HCT116 (cell line): ENCODE data around the gene TMEM91. TPM values are rescaled to one million over a fixed set of nuclear protein-coding genes. Genes with fewer than 3 reads are reported as not detected.

Experiments used
- ATAC-seq: fragments of 200-7000 bp; cut with Tn5 transposase; 2 replicates; pipeline ENCODE4 v1.9.1; 2020; ENCODE audit warnings: mild to moderate bottlenecking, moderate library complexity
- BruUV-seq: library from RNA; stranded (reverse); fragments of 400-500 nt; replicated peaks from 2 replicates; lab custom pipeline; 2021; lab: Mats Ljungman, UMichigan
- CTCF ChIA-PET: fragments of 300-600 bp; sonication (Branson Sonifier 250); formaldehyde crosslinking; loops from one replicate; lab custom pipeline; 2021; ENCODE audit warnings: antibody characterized with exemption; lab: Charles Lee
- POLR2A ChIA-PET: fragments of 300-600, 350-600 bp; sonication (Branson Sonifier 250); formaldehyde crosslinking; loops from one replicate; lab custom pipeline; 2021; ENCODE audit warnings: antibody characterized with exemption; lab: Charles Lee
- RAD21 ChIA-PET, 2 experiments: fragments of 300-600 bp; sonication (Branson Sonifier 250); formaldehyde crosslinking; loops; one replicate each; lab custom pipeline; 2023; ENCODE audit warnings: low total read pairs in 2 of 2; ENCODE audit not compliant: uncharacterized antibody in 2 of 2, unreplicated experiment in 2 of 2, low non-redundant PET in 1 of 2; lab: Charles Lee
- DNase-seq: peaks from one replicate; pipeline ENCODE4 v3.0.0-alpha.2; 2010; ENCODE audit warnings: low read depth, low spot score
- H2AFZ ChIP-seq: fragments of 200-600 bp; shearing (Covaris generic), sonication (generic); 2 replicates; pipeline ENCODE4 v1.6.1; 2017; ENCODE audit warnings: low read depth, mixed run types, mixed read lengths, antibody characterized with exemption, low read length; ENCODE audit not compliant: poor library complexity, severe bottlenecking
- H3K27ac ChIP-seq: 2 replicates; pipeline ENCODE4 v1.5.1; 2012; ENCODE audit warnings: low read depth, low read length
- H3K27me3 ChIP-seq: fragments of 200-600 bp; sonication (generic); 2 replicates; pipeline ENCODE4 v1.6.1; 2016; ENCODE audit warnings: mixed run types, low read length, mixed read lengths; ENCODE audit not compliant: insufficient read depth
- H3K36me3 ChIP-seq, 2 experiments: fragments of 200-500 bp in 1 of 2; fragments of 200-600 bp in 1 of 2; sonication (Bioruptor generic) in 1 of 2; sonication (generic) in 1 of 2; 2 replicates each; pipeline versions ENCODE4 v1.5.1 to v1.6.1; 2014 to 2016; ENCODE audit warnings: low read length in 2 of 2, inconsistent platforms in 1 of 2, mixed read lengths in 1 of 2, mixed run types in 1 of 2; ENCODE audit not compliant: insufficient read depth in 2 of 2, control insufficient read depth in 1 of 2
- H3K4me1 ChIP-seq, 2 experiments: fragments of 200-600 bp in 1 of 2; sonication (generic) in 1 of 2; 2 replicates each; pipeline versions ENCODE4 v1.5.1 to v1.6.1; 2012 to 2017; ENCODE audit warnings: low read length in 2 of 2, inconsistent platforms in 1 of 2, mild to moderate bottlenecking in 1 of 2, mixed read lengths in 1 of 2, mixed run types in 1 of 2, moderate library complexity in 1 of 2; ENCODE audit not compliant: insufficient read depth in 2 of 2, control insufficient read depth in 1 of 2
- H3K4me2 ChIP-seq: fragments of 200-600 bp; sonication (generic); 2 replicates; pipeline ENCODE4 v1.6.1; 2017; ENCODE audit warnings: mixed run types, low read length, mixed read lengths
- H3K4me3 ChIP-seq, 2 experiments: fragments of 200-600 bp in 1 of 2; sonication (generic) in 1 of 2; replicated peaks in 1 of 2; 2 replicates each; pipeline ENCODE4 v1.5.1; 2011 to 2016; ENCODE audit warnings: low read length in 2 of 2, control low read depth in 1 of 2, low read depth in 1 of 2, mild to moderate bottlenecking in 1 of 2, mixed read lengths in 1 of 2, mixed run types in 1 of 2
- H3K79me2 ChIP-seq: fragments of 200-600 bp; sonication (generic); 2 replicates; pipeline ENCODE4 v1.6.1; 2017; ENCODE audit warnings: mild to moderate bottlenecking, mixed run types, low read length, moderate library complexity, mixed read lengths; ENCODE audit not compliant: insufficient read depth
- H3K9ac ChIP-seq: fragments of 200-600 bp; sonication (generic); 2 replicates; pipeline ENCODE4 v1.6.1; 2016; ENCODE audit warnings: low read length, mixed read lengths
- H3K9me2 ChIP-seq: fragments of 200-600 bp; sonication (generic), shearing (Covaris generic); 2 replicates; pipeline ENCODE4 v1.6.1; 2017; ENCODE audit warnings: mixed run types, mild to moderate bottlenecking, moderate library complexity; ENCODE audit not compliant: insufficient read depth
- H3K9me3 ChIP-seq, 2 experiments: fragments of 200-500 bp in 1 of 2; fragments of 200-600 bp in 1 of 2; sonication (Bioruptor generic) in 1 of 2; sonication (generic) in 1 of 2; 2 replicates each; pipeline ENCODE4 v1.6.1; 2014 to 2017; ENCODE audit warnings: low read length in 2 of 2, mixed read lengths in 2 of 2, inconsistent platforms in 1 of 2, low read depth in 1 of 2, mild to moderate bottlenecking in 1 of 2, mixed run types in 1 of 2, moderate library complexity in 1 of 2; ENCODE audit not compliant: control insufficient read depth in 1 of 2, insufficient read depth in 1 of 2
- H4K20me1 ChIP-seq: fragments of 200-600 bp; sonication (generic), shearing (Covaris generic); 2 replicates; pipeline ENCODE4 v1.6.1; 2017; ENCODE audit warnings: mixed run types, mild to moderate bottlenecking, moderate library complexity; ENCODE audit not compliant: insufficient read depth
- ATF3 ChIP-seq: IDR thresholded peaks from 2 replicates; pipeline ENCODE4 v1.6.1; 2012
- CBX3 ChIP-seq: IDR thresholded peaks from 2 replicates; pipeline ENCODE4 v1.6.1; 2012; ENCODE audit warnings: low read depth
- CTCF ChIP-seq, 3 experiments: fragments of 200-600 bp in 1 of 3; sonication (generic) in 1 of 3; IDR thresholded peaks in 2 of 3; conservative IDR thresholded peaks in 1 of 3; 2 replicates each; pipeline ENCODE4 v1.5.1; 2012 to 2017; ENCODE audit warnings: low read depth in 2 of 3, low read length in 2 of 3, antibody characterized with exemption in 1 of 3, borderline replicate concordance in 1 of 3, control low read depth in 1 of 3, mild to moderate bottlenecking in 1 of 3, mixed read lengths in 1 of 3, mixed run types in 1 of 3, moderate library complexity in 1 of 3; ENCODE audit not compliant: insufficient read depth in 1 of 3
- ELF1 ChIP-seq: IDR thresholded peaks from 2 replicates; pipeline ENCODE4 v1.6.1; 2012; ENCODE audit warnings: low read depth, borderline replicate concordance
- EZH2 ChIP-seq: fragments of 200-600 bp; sonication (generic); IDR thresholded peaks from 2 replicates; pipeline ENCODE4 v1.6.1; 2017; ENCODE audit warnings: antibody characterized with exemption, mixed run types
- EZH2phosphoT487 ChIP-seq: fragments of 200-600 bp; IDR thresholded peaks from 2 replicates; pipeline ENCODE4 v1.6.1; 2018; ENCODE audit warnings: antibody characterized with exemption, borderline replicate concordance
- MAX ChIP-seq: IDR thresholded peaks from 2 replicates; pipeline ENCODE4 v1.6.1; 2012
- POLR2A ChIP-seq: IDR thresholded peaks from 2 replicates; pipeline ENCODE4 v1.7.0; 2011; ENCODE audit warnings: borderline replicate concordance; ENCODE audit not compliant: insufficient read depth, insufficient read length; ENCODE audit errors: extremely low read depth
- POLR2AphosphoS5 ChIP-seq: IDR thresholded peaks from 2 replicates; pipeline ENCODE4 v1.6.1; 2011; ENCODE audit warnings: mild to moderate bottlenecking, low read depth, low read length, moderate library complexity
- RAD21 ChIP-seq: IDR thresholded peaks from 2 replicates; pipeline ENCODE4 v1.6.1; 2012; ENCODE audit warnings: low read depth, mild to moderate bottlenecking
- SP1 ChIP-seq: IDR thresholded peaks from 2 replicates; pipeline ENCODE4 v1.6.1; 2012; ENCODE audit warnings: low read depth
- SRF ChIP-seq: IDR thresholded peaks from 2 replicates; pipeline ENCODE4 v1.6.1; 2012; ENCODE audit warnings: low read depth
- YY1 ChIP-seq: IDR thresholded peaks from 2 replicates; pipeline ENCODE4 v1.6.1; 2011; ENCODE audit warnings: low read length, low read depth, moderate library complexity, mild to moderate bottlenecking; ENCODE audit not compliant: insufficient replicate concordance; ENCODE audit errors: extremely low read depth
- ZBTB33 ChIP-seq: IDR thresholded peaks from 2 replicates; pipeline ENCODE4 v1.6.1; 2011; ENCODE audit warnings: mild to moderate bottlenecking, low read length, moderate library complexity; ENCODE audit not compliant: insufficient replicate concordance; ENCODE audit errors: extremely low read depth
- ZNF274 ChIP-seq: fragments of 200-500 bp; sonication (Bioruptor generic); IDR thresholded peaks from 2 replicates; pipeline ENCODE4 v1.6.1; 2014; ENCODE audit warnings: mild to moderate bottlenecking, low read depth, low read length, inconsistent platforms
- intact Hi-C: fragments of 100-400 bp; cut with micrococcal nuclease; formaldehyde crosslinking; loops from 2 replicates; pipeline ENCODE4 v1.10.0; 2022
- total RNA-seq: library from RNA; stranded (reverse); gene quantifications from one replicate; pipeline ENCODE4 v1.2.1, GENCODE V29; 2021; ENCODE audit not compliant: unreplicated experiment

The TMEM91 gene
- total RNA-seq, 1 experiment from 2014 or later, result 4.4 TPM

GRCh38 chr19:41330481-41330880 is 45.9 kb upstream of the TMEM91 start:
- H4K20me1 ChIP-seq, result no peaks in the 10 kb centered on the region
- no peaks in the 10 kb centered on the region for H3K27me3 ChIP-seq
- no peak overlapping the region for H3K4me2 ChIP-seq
- H3K9me3 ChIP-seq, result no peaks in the 10 kb centered on the region
- H3K36me3 ChIP-seq, result peaks cover 0 to 8% of the 10 kb centered on the region in 2 experiments; a peak in 1 of 4 replicates
- CTCF ChIA-PET, result no interaction called here
- peaks cover 8 to 24% of the 10 kb centered on the region in 2 experiments; a peak in 3 of 4 replicates for H3K4me1 ChIP-seq
- no peak overlapping the region for H2AFZ ChIP-seq
- DNase-seq (no peak), ATAC-seq (no peak)
- no peak overlapping the region for H3K9ac ChIP-seq
- TF ChIP-seq CBX3, result no peak
- TF ChIP-seq ZNF274, result no peak
- TF ChIP-seq ATF3, result no peak
- no peak for TF ChIP-seq SRF
- TF ChIP-seq MAX, result no peak
- no peak for TF ChIP-seq POLR2AphosphoS5
- no peak for TF ChIP-seq EZH2phosphoT487
- TF ChIP-seq YY1, result no peak
- no peak for TF ChIP-seq POLR2A
- no peak for TF ChIP-seq SP1
- TF ChIP-seq EZH2, result no peak
- no peak for TF ChIP-seq ZBTB33
- TF ChIP-seq CTCF (IDR thresholded peaks at IDR 0.05 in 2 of 3, conservative IDR thresholded peaks at IDR 0.05 in 1 of 3; ENCODE audit: borderline replicate concordance in 1 of 3, insufficient read depth in 1 of 3, low read depth in 2 of 3, low read length in 2 of 3), result no peak
- no peak for TF ChIP-seq ELF1
- TF ChIP-seq RAD21, result no peak
- no peak overlapping the region for H3K27ac ChIP-seq
- H3K79me2 ChIP-seq, result no peaks in the 10 kb centered on the region
- BruUV-seq, result no TSS peak
- no peak overlapping the region for H3K4me3 ChIP-seq
- intact Hi-C loops, result no loop called here
- POLR2A ChIA-PET, result no interaction called here
- H3K9me2 ChIP-seq, result no peaks in the 10 kb centered on the region
- RAD21 ChIA-PET, result no interaction called here
